T-helper 9 cell (primary cell): ENCODE results near the gene UBALD1.

Experiments
- DNase-seq: peaks from one replicate; pipeline ENCODE4 v3.0.0-alpha.2; 2020

UBALD1 gene

DNA sequence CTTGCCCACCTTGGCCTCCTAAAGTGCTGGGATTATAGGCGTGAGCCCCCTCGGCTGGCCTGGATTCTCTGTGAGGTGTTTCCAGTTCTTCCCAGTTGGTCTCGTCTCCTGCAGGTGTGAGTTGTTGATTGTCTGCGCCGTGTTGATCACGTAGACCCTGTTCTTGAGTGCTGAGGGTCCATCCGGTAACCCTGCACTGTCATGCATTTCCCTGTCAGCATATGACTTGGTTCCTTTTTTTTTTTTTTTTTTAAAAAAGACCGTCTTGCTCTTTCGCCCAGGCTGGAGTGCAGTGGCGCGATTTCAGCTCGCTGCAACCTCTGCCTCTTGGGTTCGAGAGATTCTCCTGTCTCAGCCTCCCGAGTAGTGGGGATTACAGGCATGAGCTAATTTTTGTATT is 27.2 kb upstream of the UBALD1 start:
- no peak for DNase-seq

DNA sequence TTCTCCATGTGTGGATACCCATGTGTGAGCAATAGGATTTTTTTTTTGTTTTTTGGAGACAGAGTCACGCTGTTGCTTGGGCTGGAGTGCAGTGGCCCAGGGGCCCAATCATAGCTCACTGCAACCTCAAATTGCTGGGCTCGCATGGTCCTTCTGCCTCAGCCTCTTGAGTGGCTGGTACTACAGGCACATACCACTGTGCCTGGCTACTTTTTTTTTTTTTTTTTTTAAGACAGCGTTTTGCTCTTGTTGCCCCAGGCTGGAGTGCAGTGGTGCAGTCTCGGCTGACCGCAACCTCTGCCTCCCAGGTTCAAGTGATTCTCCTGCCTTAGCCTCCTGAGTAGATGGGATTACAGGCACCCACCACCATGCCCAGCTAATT is 26.6 kb upstream of the UBALD1 start:
- DNase-seq = no peak

GRCh38 chr16:4640572-4641305 is 26.1 kb upstream of the UBALD1 start:
- no peak for DNase-seq

DNA sequence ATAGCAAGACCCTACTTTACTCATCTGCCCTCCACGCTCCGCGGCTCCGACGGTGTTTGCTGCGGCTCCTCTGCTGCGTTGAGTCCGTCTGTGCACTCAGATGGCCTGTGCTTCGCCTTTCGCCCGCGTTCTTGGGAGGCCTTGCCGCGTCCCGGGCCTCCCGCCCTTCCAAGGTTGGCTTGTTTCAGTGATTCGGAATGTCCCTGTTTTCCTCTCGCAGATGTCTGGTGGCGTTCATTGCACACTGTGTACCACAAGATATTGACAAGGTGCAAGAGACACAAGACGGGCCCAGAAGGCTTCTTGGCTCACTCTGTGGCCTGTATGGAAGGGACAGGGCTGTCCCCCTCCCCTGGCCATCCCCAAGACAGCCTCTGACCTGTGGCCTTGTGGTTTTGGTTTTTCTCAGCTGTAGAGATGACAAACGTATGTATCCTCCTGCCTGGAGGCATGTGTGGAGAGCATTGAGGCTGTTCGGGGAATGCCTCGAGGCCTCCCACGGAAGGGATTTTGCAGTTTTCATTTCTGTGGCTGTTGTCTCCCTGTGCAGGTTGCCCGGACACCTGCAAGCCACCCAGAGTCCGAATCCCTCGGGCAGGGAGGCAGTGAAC is 25.3 kb upstream of the UBALD1 start:
- no peak for DNase-seq

GRCh38 chr16:4637501-4638166 is 22.9 kb upstream of the UBALD1 start:
- no peak for DNase-seq

- DNase-seq = no peak
Observed at GRCh38 chr16:4636196-4636595, 21.5 kb upstream of the UBALD1 start.

DNA sequence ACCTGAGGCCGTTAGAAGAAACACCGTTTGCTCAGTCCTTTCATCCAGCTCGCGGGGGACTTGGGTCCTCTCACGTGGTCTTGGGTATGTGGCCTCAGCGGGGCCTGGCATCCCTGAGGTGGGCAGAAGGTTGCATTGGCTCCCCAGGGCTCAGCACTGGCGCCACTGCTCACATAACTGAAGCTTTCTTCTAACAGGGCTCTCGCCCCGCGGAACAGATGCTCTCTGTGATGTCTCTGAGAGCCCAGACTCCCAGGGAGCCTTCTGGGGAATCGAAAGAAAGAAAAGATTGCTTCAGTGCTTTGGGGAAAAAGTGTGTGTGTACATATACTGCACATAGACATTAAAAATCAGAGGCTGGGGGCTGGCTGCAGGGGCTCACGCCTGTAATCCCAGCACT is 20.1 kb upstream of the UBALD1 start:
- no peak for DNase-seq

DNA sequence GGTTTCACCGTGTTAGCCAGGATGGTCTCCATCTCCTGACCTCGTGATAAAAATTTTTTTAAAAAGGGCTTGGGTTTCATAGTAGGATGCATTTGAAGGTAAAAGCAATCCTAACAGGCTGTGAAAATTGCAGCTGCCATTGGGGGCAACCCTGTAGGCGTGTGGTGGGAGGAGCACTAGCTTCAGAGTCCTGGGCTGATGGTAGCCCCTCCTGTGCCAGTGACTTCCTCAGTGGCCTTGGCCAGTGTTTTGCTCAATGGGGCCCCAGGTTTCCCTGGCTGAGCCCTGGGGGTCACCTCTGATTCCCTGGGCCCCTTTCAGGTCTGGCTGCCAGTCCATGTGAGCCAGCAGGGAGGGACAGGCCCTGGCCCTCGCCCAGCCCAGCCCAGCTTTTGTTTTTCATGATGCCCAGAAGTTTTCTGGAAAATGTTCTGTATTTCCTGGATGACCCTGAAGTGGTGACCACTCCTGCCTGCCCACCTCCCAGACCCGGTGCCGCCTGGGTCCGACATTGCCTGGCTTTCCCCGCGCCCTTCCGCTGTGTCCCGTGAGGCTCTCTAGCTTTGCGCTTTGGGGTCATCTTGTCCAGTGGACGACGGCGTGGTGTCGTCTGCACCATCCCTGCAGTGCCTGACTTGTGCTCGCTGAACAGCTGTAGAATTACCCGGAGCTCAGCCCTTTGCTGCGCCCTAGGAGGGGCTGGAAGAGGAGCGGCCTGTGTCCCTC is 19.4 kb upstream of the UBALD1 start:
- no peak for DNase-seq

GRCh38 chr16:4631444-4631843 is 16.8 kb upstream of the UBALD1 start:
- DNase-seq = no peak

GRCh38 chr16:4628283-4628682 is 13.6 kb upstream of the UBALD1 start:
- no peak for DNase-seq

- DNase-seq = no peak
Observed at GRCh38 chr16:4626396-4626795, 11.7 kb upstream of the UBALD1 start.

- no peak for DNase-seq
Observed at GRCh38 chr16:4625560-4626159, 11.0 kb upstream of the UBALD1 start.

GRCh38 chr16:4624827-4625559 is 10.3 kb upstream of the UBALD1 start:
- peak; percentile 53 for DNase-seq

DNA sequence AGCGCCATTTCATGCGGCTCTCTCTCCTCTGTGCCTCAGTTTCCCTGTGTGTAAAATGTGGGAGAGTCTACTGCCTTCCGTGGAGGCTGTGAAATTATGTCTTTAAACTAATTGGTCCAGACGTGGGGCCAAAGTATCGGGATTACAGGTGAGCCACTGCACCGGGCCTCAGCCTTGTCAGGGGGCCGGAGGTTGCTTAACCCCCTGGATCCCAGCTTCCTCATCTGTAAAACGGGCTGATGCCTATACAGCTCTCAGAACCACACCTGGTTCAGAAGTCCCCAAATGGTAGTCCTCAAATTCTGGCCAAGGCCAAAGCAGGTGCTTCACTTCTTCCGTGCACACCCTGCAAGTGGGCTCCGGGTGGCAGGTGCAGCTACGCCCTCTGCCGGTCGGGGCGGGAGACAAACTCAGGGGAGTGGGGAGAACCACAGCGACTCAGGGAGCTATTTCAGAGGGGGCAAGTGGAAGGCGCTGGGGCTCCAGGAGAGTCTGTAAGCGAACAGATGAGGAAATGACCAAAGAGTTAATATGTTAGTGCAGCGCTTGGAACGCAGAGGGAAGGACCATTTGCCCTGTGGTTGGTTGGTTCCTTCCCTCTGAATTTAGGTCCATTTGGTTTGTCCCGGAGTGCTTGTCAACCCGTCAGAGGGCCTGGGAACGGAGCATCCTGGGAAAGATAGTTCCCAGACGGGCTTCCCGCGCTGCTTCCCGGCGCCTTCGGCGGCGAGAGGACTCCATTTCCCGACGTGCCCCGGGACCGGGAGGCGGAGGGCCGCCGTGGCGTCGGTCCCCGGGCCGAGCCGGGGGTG is 9.5 kb upstream of the UBALD1 start, which contains the start of gene MGRN1:
TSS of gene MGRN1 (plus strand) at position 812 of the 812 bp plus-strand sequence. CDS start 135 bp downstream, outside the sequence.
- peak; percentile 87 for DNase-seq

GRCh38 chr16:4623593-4623992 is 8.9 kb upstream of the UBALD1 start:
- DNase-seq = no peak

- no peak for DNase-seq
Observed at GRCh38 chr16:4618645-4619418, 4.1 kb upstream of the UBALD1 start.

- DNase-seq = no peak
Observed at GRCh38 chr16:4617880-4618279, 3.2 kb upstream of the UBALD1 start.

DNA sequence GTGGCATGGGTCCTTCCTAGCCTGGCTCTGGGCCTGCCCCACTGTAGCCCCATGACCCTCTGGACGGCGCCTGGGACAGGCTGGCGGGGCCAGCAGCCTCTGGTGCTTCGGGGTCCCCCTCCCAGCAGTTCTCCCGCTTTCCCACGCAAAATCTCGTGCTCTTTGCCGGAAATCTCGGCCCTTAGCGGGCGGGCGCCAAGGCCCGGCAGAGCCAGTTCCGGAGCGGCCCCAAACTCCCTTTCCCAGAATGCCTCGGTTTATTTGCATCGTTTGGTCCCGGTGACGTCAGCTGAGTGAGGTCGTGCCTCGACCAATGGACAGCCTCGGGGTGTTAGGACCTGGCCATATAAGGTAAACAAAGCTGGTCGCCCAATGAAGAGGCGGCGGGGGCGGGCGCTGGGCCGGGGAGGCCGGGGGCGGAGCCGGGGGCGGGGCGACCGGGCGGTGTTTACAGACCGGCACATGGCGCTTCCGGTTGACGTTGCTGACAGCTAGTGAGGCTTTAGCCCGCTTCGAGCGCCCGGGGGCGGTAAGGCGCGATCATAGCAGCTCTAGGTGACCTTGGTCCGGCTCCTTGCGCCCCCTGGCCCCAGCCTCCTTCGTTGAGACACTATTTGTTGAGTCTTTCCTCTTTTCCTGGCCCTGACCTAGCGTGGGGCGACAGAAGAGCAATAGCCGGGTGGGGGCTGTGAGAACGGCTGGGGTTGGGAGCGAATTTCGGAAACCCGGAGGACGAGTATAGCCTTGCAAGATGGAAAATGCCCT is 1.5 kb upstream of the UBALD1 start:
- peak; percentile 97 for DNase-seq

DNA sequence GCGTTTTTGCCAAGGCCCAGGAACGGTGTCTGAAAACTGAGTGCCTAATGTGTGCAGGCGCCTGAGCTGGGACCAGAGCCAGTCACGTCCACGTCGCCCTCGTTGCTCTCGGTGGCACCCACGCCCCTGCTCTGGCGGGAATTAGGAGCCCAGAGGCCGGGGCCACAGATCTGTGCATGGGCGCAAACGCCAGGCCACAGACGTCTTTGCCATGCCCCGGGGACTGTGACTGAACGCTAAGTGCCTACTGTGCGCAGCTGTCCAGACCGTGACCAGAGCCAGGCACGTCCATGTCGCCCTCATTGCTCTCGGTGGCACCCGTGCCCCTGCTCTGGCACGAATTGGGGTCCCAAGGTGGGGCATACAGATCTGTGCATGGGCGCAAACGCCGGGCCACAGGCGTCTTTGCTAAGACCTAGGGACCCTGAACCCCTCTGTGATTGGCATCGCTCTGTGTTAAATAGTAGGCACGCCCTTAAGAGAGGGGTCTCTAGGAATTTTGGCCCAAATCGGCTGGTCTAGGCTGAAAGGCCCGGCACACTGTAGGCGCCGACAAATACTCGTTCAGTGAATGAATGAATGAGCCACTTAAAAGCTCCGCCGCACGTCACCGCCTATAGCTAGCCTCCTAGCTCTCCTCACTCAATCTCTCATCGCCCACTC is 827 bp upstream of the UBALD1 start:
- peak; percentile 11 for DNase-seq
